ENCODE data around the gene A3GALT2.

A3GALT2 gene

GRCh38 chr1:33320619-33321165 is at the start of gene A3GALT2:
Gene A3GALT2, minus strand, starts transcription at chr1:33321098. Its CDS starts 0 bp downstream, at chr1:33321098.
- no peak within 1 kb of the TSS for H3K4me3 ChIP-seq (ENCODE audit: low read depth, low read length)
- TF ChIP-seq CTCF (IDR thresholded peaks at IDR 0.05; ENCODE audit: low read depth, low read length, missing control alignments): no peak
- in situ Hi-C loops (cut with HindIII; ENCODE audit: low sequenced_read_pairs): loop anchor here (5.0 kb wide), 1 partner anchor 77 kb away; no protein-coding TSS in a partner anchor
- DNase-seq (ENCODE audit: low read depth): no peak

- in situ Hi-C loops (cut with HindIII; ENCODE audit: low sequenced_read_pairs): no loop called here
- H3K4me3 ChIP-seq (ENCODE audit: low read depth, low read length): no peak overlapping the region
- no peak for TF ChIP-seq CTCF (IDR thresholded peaks at IDR 0.05; ENCODE audit: low read depth, low read length, missing control alignments)
- no peak for DNase-seq (ENCODE audit: low read depth)
These were observed 49.4 kb upstream of the A3GALT2 start for GRCh38 chr1:33370301-33370700.

- no peak for DNase-seq (ENCODE audit: low read depth)
- in situ Hi-C loops (cut with HindIII; ENCODE audit: low sequenced_read_pairs): no loop called here
- no peak overlapping the region for H3K4me3 ChIP-seq (ENCODE audit: low read depth, low read length)
- no peak for TF ChIP-seq CTCF (IDR thresholded peaks at IDR 0.05; ENCODE audit: low read depth, low read length, missing control alignments)
These were observed 48.9 kb upstream of the A3GALT2 start for GRCh38 chr1:33369764-33370163.

GRCh38 chr1:33369081-33369480 is 48.2 kb upstream of the A3GALT2 start:
- in situ Hi-C loops (cut with HindIII; ENCODE audit: low sequenced_read_pairs): no loop called here
- no peak for DNase-seq (ENCODE audit: low read depth)
- TF ChIP-seq CTCF (IDR thresholded peaks at IDR 0.05; ENCODE audit: low read depth, low read length, missing control alignments): no peak
- no peak overlapping the region for H3K4me3 ChIP-seq (ENCODE audit: low read depth, low read length)

GRCh38 chr1:33368431-33368830 is 47.5 kb upstream of the A3GALT2 start:
- TF ChIP-seq CTCF (IDR thresholded peaks at IDR 0.05; ENCODE audit: low read depth, low read length, missing control alignments): no peak
- H3K4me3 ChIP-seq (ENCODE audit: low read depth, low read length): no peak overlapping the region
- DNase-seq (ENCODE audit: low read depth): no peak
- in situ Hi-C loops (cut with HindIII; ENCODE audit: low sequenced_read_pairs): no loop called here

- in situ Hi-C loops (cut with HindIII; ENCODE audit: low sequenced_read_pairs): no loop called here
- peak; percentile 92 for TF ChIP-seq CTCF (IDR thresholded peaks at IDR 0.05; ENCODE audit: low read depth, low read length, missing control alignments)
- no peak overlapping the region for H3K4me3 ChIP-seq (ENCODE audit: low read depth, low read length)
- peak; percentile 64 for DNase-seq (ENCODE audit: low read depth)
These were observed 46.8 kb upstream of the A3GALT2 start for GRCh38 chr1:33367485-33368405.

Measured in astrocyte of the cerebellum (primary cell).